OCI-M2 (cell line): Measurements from ENCODE around the gene DCLK3.

Experiments used
- DNase-seq: peaks from one replicate; lab custom pipeline; 2025; ENCODE audit not compliant: unreplicated experiment; lab: John Stamatoyannopoulos, UW

Gene DCLK3

GRCh38 chr3:36709826-36710365 is 54.5 kb downstream of the DCLK3 start:
- DNase-seq = no peak

GRCh38 chr3:36709281-36709680 is 55.1 kb downstream of the DCLK3 start:
- DNase-seq = no peak

GRCh38 chr3:36707623-36708409 is 56.5 kb downstream of the DCLK3 start:
- DNase-seq = no peak

- no peak for DNase-seq
These were observed 59.3 kb downstream of the DCLK3 start for GRCh38 chr3:36705015-36705414.

- no peak for DNase-seq
These were observed 60.1 kb downstream of the DCLK3 start for GRCh38 chr3:36704280-36704679.

GRCh38 chr3:36701249-36701572 is 63.1 kb downstream of the DCLK3 start:
- no peak for DNase-seq

- DNase-seq = no peak
These were observed 63.7 kb downstream of the DCLK3 start for GRCh38 chr3:36700537-36701248.

- no peak for DNase-seq
These were observed 66.0 kb downstream of the DCLK3 start for GRCh38 chr3:36698314-36698713.

GRCh38 chr3:36697229-36698001 is 66.9 kb downstream of the DCLK3 start:
- no peak for DNase-seq

- no peak for DNase-seq
These were observed 67.6 kb downstream of the DCLK3 start for GRCh38 chr3:36696799-36697198.

- DNase-seq = no peak
These were observed 68.6 kb downstream of the DCLK3 start for GRCh38 chr3:36695769-36696137.

GRCh38 chr3:36695113-36695768 is 69.1 kb downstream of the DCLK3 start:
- no peak for DNase-seq

- DNase-seq = no peak
These were observed 70.7 kb downstream of the DCLK3 start for GRCh38 chr3:36693670-36694069.

- DNase-seq = no peak
These were observed 74.8 kb downstream of the DCLK3 start for GRCh38 chr3:36689560-36689959.

- no peak for DNase-seq
These were observed 75.5 kb downstream of the DCLK3 start for GRCh38 chr3:36688815-36689214.

- DNase-seq = no peak
These were observed 77.8 kb downstream of the DCLK3 start for GRCh38 chr3:36686516-36686915.

GRCh38 chr3:36681867-36682266 is 82.5 kb downstream of the DCLK3 start:
- DNase-seq = no peak

- no peak for DNase-seq
These were observed 83.4 kb downstream of the DCLK3 start for GRCh38 chr3:36680952-36681351.

- no peak for DNase-seq
These were observed 84.8 kb downstream of the DCLK3 start for GRCh38 chr3:36679384-36680200.
